Epidermal melanocyte (primary cell): ENCODE results near the gene ZNF518B.
"Not testable (repeated sequence)": the region's sequence is repeated elsewhere in the genome, so short reads cannot be mapped to it uniquely, and the experiment has no call there.

Source experiments
- DNase-seq: peaks from one replicate; pipeline ENCODE4 v3.0.0; 2011; ENCODE audit warnings: low spot score; ENCODE audit not compliant: insufficient read length

The ZNF518B gene

DNA sequence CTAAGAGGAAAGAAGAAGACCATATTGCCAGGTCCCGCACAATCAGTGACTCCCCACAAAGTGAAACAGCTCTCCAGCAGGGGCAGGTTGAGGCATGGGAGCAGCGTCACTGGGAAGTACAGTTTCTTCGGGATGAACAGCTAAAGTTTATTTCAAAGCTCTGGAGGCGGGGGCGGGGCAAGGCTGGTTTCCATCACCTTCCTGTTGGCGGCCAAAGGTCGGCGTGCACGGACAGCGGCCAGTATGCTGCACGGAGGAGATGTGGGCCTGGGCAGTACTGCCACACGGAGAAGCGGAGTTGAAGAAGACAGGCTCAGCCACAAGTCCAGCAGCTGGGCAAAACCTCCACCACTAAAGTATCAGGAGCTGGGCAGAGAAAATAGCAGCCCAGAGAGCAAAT is 951 bp upstream of the ZNF518B start:
- no peak for DNase-seq

DNA sequence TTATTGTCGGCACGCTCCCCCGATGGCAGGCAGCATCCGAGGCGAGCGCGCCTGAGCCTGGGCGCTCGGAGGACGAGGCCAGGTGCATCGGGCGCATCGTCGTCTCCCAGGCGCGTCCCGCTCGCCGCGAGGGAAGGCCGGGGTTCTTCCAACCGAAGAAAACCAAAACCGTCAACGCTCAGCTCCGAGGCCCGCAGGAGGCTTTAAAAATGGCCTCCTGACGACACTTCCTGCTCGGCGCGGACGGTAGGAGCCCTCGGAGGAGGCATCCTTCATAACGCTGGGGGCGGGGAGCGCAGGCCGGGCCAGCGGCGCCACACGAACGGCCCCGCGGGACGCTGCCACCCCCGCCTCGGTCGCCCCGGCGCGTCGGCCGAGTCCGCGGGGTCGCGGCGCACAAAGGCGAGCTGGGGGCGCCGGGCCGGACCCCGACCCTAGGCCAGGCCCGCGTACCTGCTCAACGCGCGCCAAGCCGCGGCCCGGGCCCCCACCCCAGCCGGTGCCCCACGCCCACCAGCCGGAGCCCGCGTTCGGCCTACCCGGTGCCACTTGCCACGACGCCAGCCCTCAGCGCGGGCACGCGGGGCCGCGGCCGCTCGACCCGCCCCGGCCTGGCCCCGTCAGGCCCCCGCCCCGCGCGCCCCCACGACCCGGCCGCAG is 501 bp downstream of the ZNF518B start:
- DNase-seq = no peak

DNA sequence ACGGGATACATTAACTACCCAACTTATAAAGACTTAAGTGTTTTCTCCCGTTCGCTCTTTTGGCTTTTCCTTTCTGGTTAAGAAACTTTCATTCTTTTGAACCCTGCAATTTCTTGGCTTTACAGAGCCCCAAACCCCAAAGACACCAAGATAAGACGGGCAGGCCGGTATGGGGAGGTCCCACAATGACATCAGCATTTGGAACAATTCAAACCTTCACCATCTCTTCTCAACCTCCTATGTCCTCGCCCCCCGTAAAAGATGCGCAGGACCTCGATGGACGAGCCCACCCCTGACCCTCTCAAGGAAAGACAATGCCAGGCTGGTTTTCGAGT is 999 bp downstream of the ZNF518B start:
- DNase-seq = no peak

DNA sequence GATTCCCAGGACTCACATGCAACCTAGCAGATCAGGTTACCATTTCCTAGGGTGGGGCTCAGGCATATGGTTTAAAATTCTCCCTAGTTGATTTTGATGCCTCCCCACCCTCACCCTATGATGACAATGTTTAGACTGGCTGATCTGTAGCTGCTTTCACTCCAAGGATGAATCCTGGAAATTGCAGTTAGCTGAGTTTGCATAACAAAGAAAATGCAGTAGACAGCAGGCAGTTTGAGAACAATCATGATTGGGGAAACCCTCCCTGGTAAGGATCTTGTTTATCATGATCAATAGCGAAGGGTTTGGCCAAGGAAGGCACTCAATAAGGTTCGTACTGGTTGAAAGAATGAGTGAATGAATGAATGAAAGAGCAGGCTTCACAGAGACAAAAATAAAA is 2.1 kb downstream of the ZNF518B start:
- DNase-seq = no peak

DNA sequence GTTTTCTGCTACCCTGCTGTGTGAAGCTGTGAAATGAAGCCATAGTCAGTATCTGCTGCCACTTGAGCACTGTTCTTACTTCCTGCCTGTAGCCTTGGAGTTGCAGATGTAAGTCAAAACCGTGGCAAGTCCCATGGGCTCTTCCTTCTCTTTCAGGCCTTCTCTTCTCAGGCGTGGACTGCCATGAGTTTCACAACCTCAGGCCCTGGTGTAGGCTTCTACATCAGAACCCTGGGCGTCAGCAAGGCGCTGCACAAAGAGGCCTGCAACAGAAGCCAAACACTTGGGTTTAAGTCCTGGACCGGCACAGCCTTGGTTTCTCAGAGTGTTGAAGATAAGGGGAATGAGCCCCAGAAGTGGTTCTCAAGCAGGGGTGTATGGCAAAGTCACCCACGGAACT is 2.5 kb downstream of the ZNF518B start:
- DNase-seq = no peak

DNA sequence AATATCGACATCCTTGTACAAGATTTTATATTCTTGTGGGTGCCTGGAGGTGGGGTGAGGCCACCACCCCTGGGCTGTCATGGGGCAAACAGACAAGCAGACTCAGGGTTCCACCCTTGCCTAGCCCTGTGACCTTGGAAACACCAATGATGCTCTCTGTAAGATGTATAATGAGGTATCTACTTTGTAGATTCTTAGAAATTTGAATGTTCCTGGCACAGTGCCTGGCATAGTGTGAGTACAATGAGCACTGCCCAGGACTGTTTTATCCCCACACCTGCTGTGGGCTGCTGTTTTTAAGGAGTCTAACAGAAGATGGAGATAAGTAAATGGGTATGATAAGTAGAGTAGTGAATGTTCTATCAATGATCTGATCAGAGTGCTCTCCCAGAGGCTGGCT is 3.1 kb downstream of the ZNF518B start:
- DNase-seq = no peak

DNA sequence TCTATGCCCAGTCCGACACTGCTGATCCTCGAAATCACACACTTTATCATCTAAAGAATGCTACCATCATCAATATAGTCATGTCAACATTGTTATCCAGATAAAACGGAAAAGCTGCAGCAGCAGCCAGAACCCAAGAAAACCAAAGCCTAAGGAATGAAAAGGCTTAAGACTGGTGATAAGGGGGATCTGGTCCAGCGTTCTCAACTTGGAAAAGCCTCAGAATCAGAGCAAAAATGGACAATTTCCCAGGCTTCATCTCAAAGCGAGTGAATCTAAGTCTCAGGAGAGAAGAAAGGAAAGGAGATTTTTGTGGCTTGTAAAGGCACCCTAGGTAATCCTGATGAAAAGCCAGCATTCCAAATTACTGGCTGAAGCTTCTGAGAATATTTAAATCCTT is 8.2 kb downstream of the ZNF518B start:
- DNase-seq = no peak

DNA sequence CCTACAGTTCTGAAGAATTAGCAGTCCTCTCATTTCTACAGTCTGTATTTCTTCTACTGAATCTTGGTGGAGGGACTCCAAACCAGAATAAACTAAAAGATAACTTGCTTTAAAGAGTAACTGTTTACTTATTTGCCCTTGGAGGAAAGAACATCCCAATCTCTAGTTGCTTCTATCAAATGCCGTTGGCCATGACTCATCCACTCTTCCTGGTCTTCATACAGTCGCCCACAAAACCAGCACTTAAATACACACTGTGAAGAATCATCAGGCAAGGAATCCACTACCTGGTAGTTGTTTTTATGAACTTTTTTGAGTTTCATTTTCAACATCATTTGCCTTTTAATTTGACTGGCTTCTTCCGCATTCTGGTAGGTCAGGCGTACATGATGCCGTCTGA is 14.2 kb downstream of the ZNF518B start:
- DNase-seq = no peak

DNA sequence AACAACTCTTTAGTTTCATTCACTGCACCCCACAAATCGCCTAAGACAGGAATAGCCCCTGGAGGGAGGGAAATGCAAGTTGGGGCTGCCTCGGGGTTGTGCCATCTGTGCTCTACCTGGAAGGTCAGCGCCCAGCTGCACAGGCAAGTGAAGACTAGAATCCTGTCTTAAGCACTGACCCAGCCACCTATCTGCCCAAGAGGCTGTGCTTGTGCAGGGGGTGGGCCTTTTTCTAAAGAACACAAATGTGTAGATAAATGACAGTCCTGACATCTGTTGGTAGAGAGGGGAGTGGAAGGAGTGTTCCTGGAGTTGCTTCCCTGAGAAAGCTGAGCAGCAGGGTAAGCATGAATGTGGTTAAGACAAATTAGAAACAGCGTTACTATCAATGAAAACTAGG is 15.7 kb downstream of the ZNF518B start:
- no peak for DNase-seq

DNA sequence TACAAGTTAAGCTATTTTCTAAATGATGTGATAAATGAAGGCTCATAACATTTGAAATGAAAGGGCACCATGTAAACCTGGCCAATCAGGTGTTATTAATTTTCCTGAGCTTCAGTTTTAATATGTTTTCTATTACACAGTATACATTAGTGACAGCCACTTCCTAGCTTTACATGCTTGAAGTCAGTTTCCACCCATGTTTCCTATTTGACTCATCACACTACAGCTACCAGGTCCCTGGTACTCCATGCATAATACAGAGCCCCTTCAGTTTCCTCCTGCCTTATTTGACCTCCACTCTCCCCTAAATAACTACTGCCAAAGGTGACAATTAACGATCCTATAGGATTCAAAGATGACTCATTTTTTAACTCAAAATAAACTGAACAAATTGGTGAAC is 18.3 kb downstream of the ZNF518B start:
- DNase-seq = no peak

DNA sequence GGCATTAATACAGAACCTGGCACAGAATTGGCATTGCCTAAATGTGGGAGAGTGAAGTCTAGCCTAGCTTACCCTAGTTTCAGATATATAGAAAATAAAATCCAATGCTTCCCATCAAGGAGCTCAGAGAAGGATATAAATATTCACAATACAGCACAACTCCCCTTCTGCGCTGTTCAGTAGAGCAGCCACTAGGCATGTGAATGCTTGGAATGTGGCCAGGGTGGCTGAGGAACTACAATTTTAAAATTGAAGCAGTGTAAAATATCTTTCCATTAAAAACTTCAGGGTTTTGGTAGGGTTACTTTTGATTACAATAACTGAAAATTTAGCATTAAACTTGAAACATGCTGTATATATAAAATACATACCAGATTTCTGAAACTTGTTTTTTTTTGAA is 19.5 kb downstream of the ZNF518B start:
- DNase-seq = no peak

DNA sequence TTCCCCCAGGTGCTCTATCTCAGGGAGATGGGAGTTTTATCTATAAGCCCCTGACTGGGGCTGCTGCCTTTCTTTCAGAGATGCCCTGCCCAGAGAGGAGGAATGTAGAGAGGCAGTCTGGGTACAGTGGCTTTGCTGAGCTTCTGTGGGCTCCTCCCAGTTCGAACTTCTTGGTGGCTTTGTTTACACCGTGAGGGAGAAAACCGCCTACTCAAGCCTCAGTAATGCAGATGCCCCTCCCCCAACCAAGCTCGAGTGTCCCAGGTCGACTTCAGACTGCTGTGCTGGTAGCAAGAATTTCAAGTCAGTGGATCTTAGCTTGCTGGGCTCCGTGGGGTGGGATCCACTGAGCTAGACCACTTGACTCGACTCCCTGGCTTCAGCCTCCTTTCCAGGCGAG is 29.5 kb downstream of the ZNF518B start:
- DNase-seq = not testable (repeated sequence)

DNA sequence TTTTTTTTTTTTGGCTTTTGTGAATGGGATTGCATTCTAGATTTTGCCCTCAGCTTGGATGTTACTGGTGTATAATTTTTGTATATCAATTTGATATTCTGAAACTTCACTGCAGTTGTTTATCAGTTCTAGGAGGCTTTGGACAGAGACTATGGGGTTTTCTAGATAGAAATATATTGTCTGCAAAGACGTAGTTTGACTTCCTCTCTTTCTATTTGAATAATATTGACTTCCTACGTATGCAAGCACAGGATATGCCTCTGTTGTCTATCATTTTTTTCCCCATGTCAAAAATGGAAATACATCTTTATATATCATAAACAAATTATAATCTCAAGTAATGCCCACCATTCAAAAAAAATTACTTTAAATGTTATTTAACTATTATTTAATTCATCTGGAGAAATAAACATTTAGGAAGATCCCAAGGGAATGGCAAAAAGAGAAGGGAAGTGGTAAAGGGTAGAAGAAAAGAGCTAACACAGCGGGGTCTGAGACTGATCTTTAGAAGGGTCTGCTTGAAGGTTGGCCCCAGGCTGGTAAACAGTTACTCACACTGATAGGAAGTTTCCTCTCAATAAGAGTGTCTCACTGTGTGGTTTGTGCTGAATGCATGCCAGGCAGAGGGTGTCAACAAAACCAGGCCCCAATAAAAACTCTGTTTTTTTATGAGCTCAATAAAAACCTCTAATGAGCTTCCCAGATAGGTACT is 35.7 kb downstream of the ZNF518B start:
- DNase-seq = no peak

DNA sequence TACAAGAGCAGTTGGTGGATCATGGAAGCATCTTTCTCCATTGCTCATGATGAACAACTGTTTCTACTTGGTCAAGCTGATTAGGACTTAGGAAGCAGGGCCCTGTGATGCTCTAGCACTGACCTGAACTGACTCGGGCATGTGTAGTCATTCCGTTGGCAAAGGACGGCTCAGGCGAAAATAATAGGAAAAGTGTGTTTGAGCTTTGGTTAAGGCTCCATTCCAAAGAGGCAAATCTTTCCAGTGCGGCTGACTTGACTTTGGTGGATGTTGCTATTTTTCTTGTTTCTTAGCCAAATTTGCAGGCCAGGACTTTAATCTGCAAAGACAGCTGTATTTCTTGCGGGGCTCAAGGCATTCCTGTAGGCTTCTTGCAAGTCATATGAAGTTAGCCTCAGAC is 39.5 kb downstream of the ZNF518B start:
- DNase-seq = no peak

DNA sequence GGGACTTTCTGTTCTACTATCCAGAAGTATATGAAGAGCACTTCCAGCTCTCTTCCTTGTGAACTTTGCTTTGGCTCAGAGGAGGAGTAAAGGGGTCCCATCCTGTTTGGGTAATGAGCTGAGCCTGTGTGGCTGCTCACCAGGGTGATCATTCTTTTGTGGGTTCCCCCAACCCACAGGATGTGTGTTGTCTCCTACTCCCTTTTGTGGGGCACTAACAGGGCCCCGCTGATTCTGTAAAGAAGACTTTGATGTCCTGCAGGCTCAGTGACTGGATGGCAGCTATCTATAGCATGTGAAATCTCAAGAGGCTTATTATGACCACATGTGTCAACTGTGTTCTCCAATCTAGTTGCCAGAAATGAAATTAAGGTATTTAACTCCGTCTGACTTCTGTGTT is 40.8 kb downstream of the ZNF518B start:
- no peak for DNase-seq

DNA sequence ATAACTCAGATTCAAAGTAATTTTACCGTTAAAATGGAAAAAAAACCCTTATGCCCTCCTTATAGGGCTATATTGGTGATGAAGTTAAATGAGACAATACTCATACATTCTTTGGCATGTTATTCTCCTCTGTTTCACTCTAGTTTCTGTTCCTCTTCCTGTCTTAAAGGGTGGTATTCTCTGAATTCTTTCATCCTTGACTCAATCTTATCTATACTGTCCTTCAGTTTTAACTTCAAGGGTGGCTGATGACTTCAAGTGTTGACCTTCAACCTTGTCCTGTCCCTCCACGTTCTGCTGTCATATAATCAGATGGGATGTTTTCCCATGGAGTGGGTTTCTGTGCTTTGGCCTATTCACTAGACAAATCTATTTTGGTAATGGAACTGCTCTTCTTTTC is 44.0 kb downstream of the ZNF518B start:
- no peak for DNase-seq

DNA sequence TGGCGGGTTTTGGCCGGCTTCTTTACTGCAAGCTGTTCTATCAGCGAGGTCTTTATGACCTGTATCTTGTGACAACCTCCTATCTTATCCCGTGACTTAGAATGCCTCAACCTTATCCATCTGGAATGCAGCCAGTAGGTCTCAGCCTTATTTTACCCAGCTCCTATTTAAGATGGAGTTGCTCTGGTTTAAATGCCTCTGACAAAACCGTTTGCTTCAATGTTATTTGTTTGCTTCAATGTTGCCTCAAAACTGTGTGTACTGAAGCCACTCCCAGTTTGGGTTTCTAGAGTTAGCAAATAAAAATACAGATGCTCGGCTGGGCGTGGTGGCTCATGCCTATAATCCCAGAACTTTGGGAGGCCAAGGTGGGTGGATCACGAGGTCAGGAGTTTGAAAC is 51.6 kb downstream of the ZNF518B start:
- DNase-seq = no peak

DNA sequence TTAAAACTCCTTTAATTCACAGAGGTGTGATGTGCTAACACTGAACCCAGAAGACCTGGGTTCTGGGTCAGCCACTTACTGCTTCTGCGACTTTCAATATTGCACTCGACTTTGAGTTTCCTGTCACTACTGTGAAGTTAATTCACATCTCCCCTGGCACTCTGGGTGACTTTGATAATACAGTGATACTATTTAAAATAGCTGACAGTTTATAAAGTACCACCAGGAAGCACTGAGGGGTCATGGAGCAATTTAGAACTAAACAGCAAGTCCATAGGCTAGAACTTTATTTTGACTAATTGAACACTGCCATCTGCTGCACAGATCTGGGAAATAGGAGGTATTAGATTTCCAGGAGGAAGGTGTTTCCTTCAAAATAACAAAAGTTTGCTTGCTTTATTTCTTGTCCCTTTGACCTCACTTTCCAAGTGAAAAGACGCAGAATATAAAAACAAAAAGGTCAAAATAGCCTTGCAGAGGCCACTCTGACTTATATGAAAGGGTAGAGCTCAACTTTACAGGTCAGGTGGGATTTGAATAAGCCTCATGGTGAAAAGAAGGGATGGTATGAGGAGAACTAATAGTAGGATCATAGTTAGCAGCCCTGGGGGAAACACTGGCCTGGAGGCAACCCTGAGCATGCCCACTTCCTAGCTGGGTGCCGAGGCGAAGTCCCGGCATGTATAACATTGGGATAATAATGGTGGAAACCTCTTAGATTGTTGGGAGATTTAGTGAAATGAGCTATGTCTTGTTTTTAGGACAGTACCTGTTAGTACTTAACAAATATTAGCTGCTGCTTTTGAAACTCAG is 53.4 kb downstream of the ZNF518B start:
- DNase-seq = peak; percentile 67

DNA sequence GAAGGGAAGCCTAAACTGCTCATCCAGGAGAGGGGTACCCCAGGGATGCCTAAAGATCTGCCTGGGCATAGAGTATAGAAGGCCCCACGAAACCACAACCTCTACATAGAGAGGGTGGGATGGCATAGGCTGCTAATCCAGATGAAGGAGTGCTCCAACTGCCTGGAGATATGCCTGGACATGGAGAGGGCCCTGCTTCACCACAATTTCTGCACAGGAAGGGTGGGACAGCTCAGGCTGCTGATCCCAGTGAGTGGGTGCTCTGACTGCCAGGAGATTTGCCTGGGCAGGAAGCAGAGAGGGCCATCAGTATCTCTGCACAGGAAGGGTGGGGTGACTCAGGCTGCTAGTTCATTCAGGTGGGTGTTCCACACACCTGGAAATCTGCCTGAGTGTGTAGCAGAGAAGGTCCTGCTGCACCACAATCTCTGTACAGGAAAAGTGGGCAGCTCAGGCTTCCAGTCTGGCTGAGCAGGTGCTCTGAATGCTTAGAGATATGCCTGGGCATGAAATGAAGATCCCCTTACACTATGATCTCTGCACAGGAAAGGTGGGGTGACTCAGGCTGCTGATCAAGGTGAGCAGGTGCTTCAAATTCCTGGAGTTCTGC is 61.1 kb downstream of the ZNF518B start:
- DNase-seq = no peak
